Prostate gland (tissue), 2 donors: ENCODE data around the gene POLR3GL. TPM values are rescaled to one million over a fixed set of nuclear protein-coding genes. Genes with fewer than 3 reads are reported as not detected.

Source experiments
- DNase-seq: peaks from one replicate; pipeline ENCODE4 v3.0.0-alpha.2; 2019; ENCODE audit warnings: low spot score
- H3K27ac ChIP-seq, 2 donors: fragments of 200-600 bp; sonication (generic); 2 replicates each; pipeline ENCODE4 v1.5.1; 2017 to 2019
- H3K27me3 ChIP-seq: fragments of 200-600 bp; sonication (generic); replicated peaks from 2 replicates; pipeline ENCODE4 v1.5.1; 2019; ENCODE audit not compliant: insufficient read depth
- H3K36me3 ChIP-seq, 2 donors: fragments of 200-600 bp; sonication (generic); 1 replicate in 1 of 2; 2 replicates in 1 of 2; pipeline versions ENCODE4 v1.5.1 to v1.8.1; 2017 to 2019
- H3K4me1 ChIP-seq: fragments of 200-600 bp; sonication (generic); replicated peaks from 2 replicates; pipeline ENCODE4 v1.5.1; 2019
- H3K4me3 ChIP-seq, 2 donors: fragments of 200-600 bp; sonication (generic); 2 replicates each; pipeline ENCODE4 v1.5.1; 2017 to 2019
- H3K9me3 ChIP-seq: fragments of 200-600 bp; sonication (generic); 2 replicates; pipeline ENCODE4 v1.5.1; 2017
- POLR2A ChIP-seq: fragments of 450-650 bp; IDR thresholded peaks from one replicate; pipeline ENCODE4 v1.6.1; 2016; ENCODE audit warnings: antibody characterized with exemption, mild to moderate bottlenecking
- POLR2AphosphoS5 ChIP-seq: sonication (generic); formaldehyde crosslinking; IDR thresholded peaks from one replicate; pipeline ENCODE4 v1.6.1; 2017; ENCODE audit warnings: antibody characterized with exemption
- WGBS: methylation state at CpG from one replicate; pipeline ENCODE4 v1.1.5; 2018; 5-methylcytosine and 5-hydroxymethylcytosine counted together
- intact Hi-C: fragments of 100-400 bp; cut with DNase I; formaldehyde crosslinking; loops from one replicate; pipeline ENCODE4 v1.14.2; 2022
- total RNA-seq, 2 donors: library from RNA; depleted of rRNA; stranded (reverse); fragments of >200 nt; gene quantifications; one replicate each; pipeline ENCODE4 v1.1.0, GENCODE V29; 2016
- TF ChIP-seq, protein P1 (sequence below), 4 experiments: fragments of 200-600 bp in 2 of 4; fragments of 450-650 bp in 2 of 4; sonication (generic) in 2 of 4; IDR thresholded peaks; 1 replicate in 3 of 4; 2 replicates in 1 of 4; pipeline ENCODE4 v1.5.1; 2016 to 2019; ENCODE audit warnings: antibody characterized with exemption in 4 of 4, mild to moderate bottlenecking in 2 of 4, moderate library complexity in 2 of 4

The POLR3GL gene
- total RNA-seq, 2 donors from 2014 or later: 20.3 to 23.2 TPM

- no peak for DNase-seq
- WGBS: 72% methylated on average over 7 of the region's 7 CpGs
- Histone ChIP-seq H3K27me3 (no peaks in the 10 kb centered on the region), H3K36me3 (no peaks in the 10 kb centered on the region), H3K4me3 (no peak overlapping the region), H3K9me3 (no peaks in the 10 kb centered on the region), H3K27ac (no peak overlapping the region), H3K4me1 (peaks cover 2% of the 10 kb centered on the region)
- intact Hi-C loops: no loop called here
- no peak for TF ChIP-seq POLR2AphosphoS5
Measured at GRCh38 chr1:145972580-145972979, 8.1 kb downstream of the POLR3GL start.

DNA sequence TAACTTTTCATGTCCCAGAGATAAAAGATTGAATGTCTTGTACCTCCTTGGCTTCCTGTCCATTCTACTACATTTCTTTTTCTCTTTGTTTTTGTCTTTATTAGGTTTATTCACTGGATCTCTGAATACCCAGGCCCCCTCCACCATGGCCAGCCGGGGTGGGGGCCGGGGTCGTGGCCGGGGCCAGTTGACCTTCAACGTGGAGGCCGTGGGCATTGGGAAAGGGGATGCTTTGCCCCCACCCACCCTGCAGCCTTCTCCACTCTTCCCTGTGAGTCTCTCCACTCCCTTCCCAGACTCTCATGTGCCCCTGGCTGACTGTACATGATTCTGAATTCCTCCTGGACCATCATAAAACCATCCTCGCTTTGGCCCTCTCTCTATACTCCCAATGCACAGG lies 10.2 kb downstream of the POLR3GL start:
- Histone ChIP-seq H3K4me1 (peaks cover 15% of the 10 kb centered on the region), H3K9me3 (no peaks in the 10 kb centered on the region), H3K4me3 (no peak overlapping the region), H3K27ac (no peak overlapping the region), H3K27me3 (no peaks in the 10 kb centered on the region), H3K36me3 (no peaks in the 10 kb centered on the region)
- 83% methylated on average over 7 of the region's 7 CpGs for WGBS
- intact Hi-C loops: no loop called here
- TF ChIP-seq POLR2A (no peak), POLR2AphosphoS5 (no peak)
- TF ChIP-seq, protein P1, sequence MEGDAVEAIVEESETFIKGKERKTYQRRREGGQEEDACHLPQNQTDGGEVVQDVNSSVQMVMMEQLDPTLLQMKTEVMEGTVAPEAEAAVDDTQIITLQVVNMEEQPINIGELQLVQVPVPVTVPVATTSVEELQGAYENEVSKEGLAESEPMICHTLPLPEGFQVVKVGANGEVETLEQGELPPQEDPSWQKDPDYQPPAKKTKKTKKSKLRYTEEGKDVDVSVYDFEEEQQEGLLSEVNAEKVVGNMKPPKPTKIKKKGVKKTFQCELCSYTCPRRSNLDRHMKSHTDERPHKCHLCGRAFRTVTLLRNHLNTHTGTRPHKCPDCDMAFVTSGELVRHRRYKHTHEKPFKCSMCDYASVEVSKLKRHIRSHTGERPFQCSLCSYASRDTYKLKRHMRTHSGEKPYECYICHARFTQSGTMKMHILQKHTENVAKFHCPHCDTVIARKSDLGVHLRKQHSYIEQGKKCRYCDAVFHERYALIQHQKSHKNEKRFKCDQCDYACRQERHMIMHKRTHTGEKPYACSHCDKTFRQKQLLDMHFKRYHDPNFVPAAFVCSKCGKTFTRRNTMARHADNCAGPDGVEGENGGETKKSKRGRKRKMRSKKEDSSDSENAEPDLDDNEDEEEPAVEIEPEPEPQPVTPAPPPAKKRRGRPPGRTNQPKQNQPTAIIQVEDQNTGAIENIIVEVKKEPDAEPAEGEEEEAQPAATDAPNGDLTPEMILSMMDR (IDR thresholded peaks at IDR 0.05): no peak
- no peak for DNase-seq

- H3K9me3 ChIP-seq: no peaks in the 10 kb centered on the region
- DNase-seq: no peak
- 84% methylated on average over 4 of the region's 4 CpGs for WGBS
- H3K4me1 ChIP-seq: peaks cover 17% of the 10 kb centered on the region
- H3K36me3 ChIP-seq: no peaks in the 10 kb centered on the region
- TF ChIP-seq, protein P1 (IDR thresholded peaks at IDR 0.05): no peak
- TF ChIP-seq POLR2A: no peak
- no peaks in the 10 kb centered on the region for H3K27me3 ChIP-seq
- intact Hi-C loops: no loop called here
- H3K4me3 ChIP-seq: no peak overlapping the region
- H3K27ac ChIP-seq: no peak overlapping the region
Measured at GRCh38 chr1:145975216-145975615, 10.7 kb downstream of the POLR3GL start.

GRCh38 chr1:145977016-145977415 lies 12.5 kb downstream of the POLR3GL start:
- no peak overlapping the region for H3K4me3 ChIP-seq
- no peak for DNase-seq
- H3K4me1 ChIP-seq: peaks cover 17% of the 10 kb centered on the region
- 76% methylated on average over 5 of the region's 5 CpGs for WGBS
- no peaks in the 10 kb centered on the region for H3K36me3 ChIP-seq
- peak overlapping the region; percentile 88 to 90 for H3K27ac ChIP-seq
- intact Hi-C loops: no loop called here
- H3K9me3 ChIP-seq: no peaks in the 10 kb centered on the region
- TF ChIP-seq POLR2AphosphoS5 (no peak), POLR2A (no peak)
- TF ChIP-seq, protein P1 (IDR thresholded peaks at IDR 0.05): no peak
- H3K27me3 ChIP-seq: no peaks in the 10 kb centered on the region

- H3K27me3 ChIP-seq: no peaks in the 10 kb centered on the region
- no peaks in the 10 kb centered on the region for H3K9me3 ChIP-seq
- no peaks in the 10 kb centered on the region for H3K36me3 ChIP-seq
- peak; percentile 87 for DNase-seq
- peaks cover 17% of the 10 kb centered on the region for H3K4me1 ChIP-seq
- 19% methylated on average over 9 of the region's 9 CpGs for WGBS
- TF ChIP-seq POLR2A (no peak), POLR2AphosphoS5 (peak; percentile 90)
- TF ChIP-seq, protein P1 (IDR thresholded peaks at IDR 0.05): peak; percentile 68 to 95 (median 93)
- no peak overlapping the region for H3K4me3 ChIP-seq
- intact Hi-C loops: loop anchor here (2.0 kb wide), 1 partner anchor 31 kb away; no protein-coding TSS in a partner anchor
- peak overlapping the region; percentile 88 to 90 for H3K27ac ChIP-seq
Measured at GRCh38 chr1:145977486-145978470, 13.3 kb downstream of the POLR3GL start.
